ENCODE results near the gene U2SURP.

U2SURP gene

DNA sequence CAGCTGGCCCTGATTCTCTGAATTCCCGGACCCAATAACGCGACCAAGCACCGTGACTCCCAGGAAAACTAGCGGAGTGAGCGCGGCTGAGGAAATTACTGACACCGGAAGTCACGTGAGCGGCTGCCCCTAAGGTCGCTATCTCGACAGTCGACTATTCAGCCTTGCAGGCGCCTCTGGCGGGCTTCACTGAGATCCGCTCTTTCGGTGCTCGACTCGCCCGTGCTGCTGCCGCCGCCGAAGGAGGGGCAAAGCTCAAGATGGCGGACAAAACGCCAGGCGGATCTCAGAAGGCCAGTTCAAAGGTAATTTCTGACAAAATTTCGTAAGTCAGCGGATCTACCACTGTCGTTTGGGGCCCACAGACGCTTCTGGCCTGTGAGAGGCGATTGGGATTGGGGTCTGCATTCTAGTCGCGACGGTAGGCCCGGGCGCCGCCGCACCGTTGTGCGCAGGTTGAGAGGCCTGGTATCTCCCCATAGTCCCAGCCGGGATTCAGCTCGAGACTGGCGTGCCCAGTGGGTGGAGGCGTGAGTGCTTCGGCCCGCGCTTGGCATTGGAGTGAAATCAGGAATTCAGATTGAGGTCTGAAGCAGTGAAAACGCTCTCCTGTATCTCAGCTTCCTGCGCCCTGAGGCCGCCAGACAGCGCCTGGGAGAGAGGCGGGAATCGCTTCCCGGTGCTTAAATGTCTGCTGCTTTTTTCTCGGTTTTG lies at the start of gene U2SURP:
Gene U2SURP, plus strand, starts transcription at position 202 of the 714 bp plus-strand sequence. Its CDS starts 59 bp downstream, at position 261.
- Mint-ChIP-seq H3K27me3 (peaks cover 3% of the 10 kb centered on the region), H3K9me3 (no peaks in the 10 kb centered on the region), H3K27ac (peak within 1 kb of the TSS; percentile 98), H3K4me3 (peak within 1 kb of the TSS; percentile 98), H3K4me1 (ENCODE audit: low read depth) (peaks cover 40% of the 10 kb centered on the region), H3K36me3 (ENCODE audit: low read depth) (peaks cover 10% of the 10 kb centered on the region)

- Mint-ChIP-seq H3K9me3 (no peaks in the 10 kb centered on the region), H3K27me3 (peaks cover 36% of the 10 kb centered on the region)
Observed at GRCh38 chr3:142951794-142952193, 49.6 kb upstream of the U2SURP start.

GRCh38 chr3:142952272-142953193 lies 48.8 kb upstream of the U2SURP start:
- H3K27me3 Mint-ChIP-seq: peaks cover 37% of the 10 kb centered on the region
- H3K9me3 Mint-ChIP-seq: no peaks in the 10 kb centered on the region
- no peak overlapping the region for H3K4me3 Mint-ChIP-seq
- H3K4me1 Mint-ChIP-seq (ENCODE audit: low read depth): no peaks in the 10 kb centered on the region
- H3K36me3 Mint-ChIP-seq (ENCODE audit: low read depth): no peaks in the 10 kb centered on the region
- no peak overlapping the region for H3K27ac Mint-ChIP-seq

More at GRCh38 chr3:142951794-142952193, 49.6 kb upstream of the U2SURP start:
- Mint-ChIP-seq H3K4me1 (ENCODE audit: low read depth) (no peaks in the 10 kb centered on the region), H3K4me3 (no peak overlapping the region), H3K27ac (no peak overlapping the region), H3K36me3 (ENCODE audit: low read depth) (no peaks in the 10 kb centered on the region)

- Mint-ChIP-seq H3K9me3 (no peaks in the 10 kb centered on the region), H3K36me3 (ENCODE audit: low read depth) (no peaks in the 10 kb centered on the region), H3K4me1 (ENCODE audit: low read depth) (no peaks in the 10 kb centered on the region), H3K27me3 (peaks cover 42% of the 10 kb centered on the region), H3K27ac (no peak overlapping the region), H3K4me3 (no peak overlapping the region)
Observed at GRCh38 chr3:142953443-142953842, 47.9 kb upstream of the U2SURP start.

GRCh38 chr3:142958707-142959106 lies 42.7 kb upstream of the U2SURP start:
- Mint-ChIP-seq H3K9me3 (no peaks in the 10 kb centered on the region), H3K27me3 (peaks cover 68% of the 10 kb centered on the region), H3K4me3 (no peak overlapping the region), H3K4me1 (ENCODE audit: low read depth) (peaks cover 10% of the 10 kb centered on the region), H3K27ac (no peak overlapping the region), H3K36me3 (ENCODE audit: low read depth) (no peaks in the 10 kb centered on the region)

DNA sequence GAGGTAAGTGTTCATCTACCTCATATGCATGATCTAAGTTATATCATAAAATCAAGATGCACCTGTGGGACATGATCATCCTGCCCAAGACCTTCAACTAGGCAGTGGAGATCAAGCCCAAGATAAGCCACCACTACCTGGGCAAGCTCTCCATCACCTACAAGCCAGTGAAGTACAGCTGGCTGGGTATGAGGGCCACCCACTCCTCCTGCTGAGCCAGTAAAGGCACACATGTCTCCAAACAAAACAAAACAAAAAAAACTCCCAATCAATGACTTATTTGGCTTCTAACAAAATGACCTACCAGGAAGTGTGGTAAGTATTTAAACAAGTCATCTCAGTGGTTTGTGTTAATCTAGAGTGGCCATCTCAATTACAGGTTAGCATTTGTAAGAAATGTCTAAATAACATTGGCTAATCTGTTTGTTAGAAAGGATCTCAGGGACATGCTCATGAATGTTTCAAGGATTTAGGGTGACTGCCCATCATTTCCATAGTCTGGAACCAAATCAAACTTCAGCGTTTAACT lies 41.0 kb upstream of the U2SURP start:
- Mint-ChIP-seq H3K27me3 (peaks cover 73% of the 10 kb centered on the region), H3K4me3 (no peak overlapping the region), H3K27ac (no peak overlapping the region), H3K9me3 (no peaks in the 10 kb centered on the region), H3K36me3 (ENCODE audit: low read depth) (no peaks in the 10 kb centered on the region), H3K4me1 (ENCODE audit: low read depth) (peaks cover 13% of the 10 kb centered on the region)

- H3K4me1 Mint-ChIP-seq (ENCODE audit: low read depth): peaks cover 13% of the 10 kb centered on the region
- no peaks in the 10 kb centered on the region for H3K36me3 Mint-ChIP-seq (ENCODE audit: low read depth)
- H3K4me3 Mint-ChIP-seq: no peak overlapping the region
- H3K9me3 Mint-ChIP-seq: no peaks in the 10 kb centered on the region
- H3K27me3 Mint-ChIP-seq: peaks cover 85% of the 10 kb centered on the region
- H3K27ac Mint-ChIP-seq: no peak overlapping the region
Observed at GRCh38 chr3:142961539-142961938, 39.8 kb upstream of the U2SURP start.

GRCh38 chr3:142962175-142962519 lies 39.2 kb upstream of the U2SURP start:
- Mint-ChIP-seq H3K27me3 (peaks cover 87% of the 10 kb centered on the region), H3K36me3 (ENCODE audit: low read depth) (no peaks in the 10 kb centered on the region), H3K9me3 (no peaks in the 10 kb centered on the region), H3K4me1 (ENCODE audit: low read depth) (peaks cover 13% of the 10 kb centered on the region), H3K4me3 (peak overlapping the region; percentile 53), H3K27ac (no peak overlapping the region)

GRCh38 chr3:142962520-142963233 lies 38.7 kb upstream of the U2SURP start:
- peaks cover 81% of the 10 kb centered on the region for H3K27me3 Mint-ChIP-seq

GRCh38 chr3:142963234-142963515 lies 38.2 kb upstream of the U2SURP start:
- Mint-ChIP-seq H3K36me3 (ENCODE audit: low read depth) (no peaks in the 10 kb centered on the region), H3K27me3 (peaks cover 76% of the 10 kb centered on the region), H3K9me3 (no peaks in the 10 kb centered on the region), H3K27ac (no peak overlapping the region), H3K4me1 (ENCODE audit: low read depth) (peaks cover 13% of the 10 kb centered on the region), H3K4me3 (peak overlapping the region; percentile 75)

More at GRCh38 chr3:142962520-142963233, 38.7 kb upstream of the U2SURP start:
- Mint-ChIP-seq H3K27ac (no peak overlapping the region), H3K4me3 (peak overlapping the region; percentile 75), H3K4me1 (ENCODE audit: low read depth) (peaks cover 13% of the 10 kb centered on the region), H3K9me3 (no peaks in the 10 kb centered on the region), H3K36me3 (ENCODE audit: low read depth) (no peaks in the 10 kb centered on the region)

- H3K4me1 Mint-ChIP-seq (ENCODE audit: low read depth): peaks cover 13% of the 10 kb centered on the region
- no peaks in the 10 kb centered on the region for H3K36me3 Mint-ChIP-seq (ENCODE audit: low read depth)
- no peaks in the 10 kb centered on the region for H3K9me3 Mint-ChIP-seq
- H3K4me3 Mint-ChIP-seq: peak within 1 kb of the TSS; percentile 76
- H3K27me3 Mint-ChIP-seq: peaks cover 72% of the 10 kb centered on the region
- no peak within 1 kb of the TSS for H3K27ac Mint-ChIP-seq
Observed at GRCh38 chr3:142963516-142964448, 37.6 kb upstream of the U2SURP start, which contains the start of gene PAQR9. PAQR9 (minus strand) TSS chr3:142963674; CDS start chr3:142963336, 338 bp downstream.

DNA sequence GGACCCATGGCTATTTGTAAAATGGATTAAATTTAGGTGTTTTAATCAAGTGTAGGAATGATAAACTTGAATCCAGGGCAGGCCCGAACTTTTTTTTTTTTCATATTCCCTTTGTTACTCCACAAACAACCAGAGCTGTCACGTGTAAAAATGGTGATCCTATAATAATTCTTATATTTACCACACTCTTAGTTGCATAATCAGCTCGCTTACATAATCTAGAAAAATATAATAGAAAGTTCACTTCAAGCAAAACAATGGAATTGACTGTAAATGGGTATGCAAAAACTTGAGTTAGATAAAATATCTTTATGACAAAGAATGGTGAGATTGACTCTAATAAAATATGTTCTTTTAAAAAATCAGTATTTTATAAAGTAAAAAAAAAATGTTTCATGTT lies 35.8 kb upstream of the U2SURP start:
- Mint-ChIP-seq H3K36me3 (ENCODE audit: low read depth) (no peaks in the 10 kb centered on the region), H3K4me1 (ENCODE audit: low read depth) (peaks cover 13% of the 10 kb centered on the region), H3K4me3 (no peak overlapping the region), H3K9me3 (no peaks in the 10 kb centered on the region), H3K27ac (no peak overlapping the region), H3K27me3 (peaks cover 63% of the 10 kb centered on the region)

DNA sequence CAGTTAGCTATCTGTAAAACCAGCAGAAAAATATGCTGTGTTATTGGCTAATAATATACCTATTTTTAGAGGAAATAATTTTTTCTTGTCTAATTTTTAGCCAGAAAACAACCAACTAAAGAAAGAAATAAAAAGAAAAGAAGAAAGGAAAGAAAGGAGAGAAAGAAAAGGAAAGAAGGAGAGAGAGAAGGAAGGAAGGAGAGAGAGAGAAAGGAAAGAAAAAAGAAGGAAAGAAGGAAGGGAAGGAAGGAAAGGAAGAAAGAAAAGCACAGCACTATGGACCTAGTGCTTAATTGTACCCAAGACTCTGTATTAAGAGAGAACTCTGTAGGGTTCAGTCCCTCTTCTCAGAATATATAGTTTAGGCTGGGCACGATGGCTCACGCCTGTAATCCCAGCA lies 34.6 kb upstream of the U2SURP start:
- H3K27ac Mint-ChIP-seq: no peak overlapping the region
- no peaks in the 10 kb centered on the region for H3K36me3 Mint-ChIP-seq (ENCODE audit: low read depth)
- H3K4me3 Mint-ChIP-seq: no peak overlapping the region
- H3K4me1 Mint-ChIP-seq (ENCODE audit: low read depth): peaks cover 13% of the 10 kb centered on the region
- no peaks in the 10 kb centered on the region for H3K9me3 Mint-ChIP-seq
- H3K27me3 Mint-ChIP-seq: peaks cover 51% of the 10 kb centered on the region

Measured in stimulated activated naive CD8-positive, alpha-beta T cell treated with anti-CD3 and anti-CD28 coated beads, Interleukin-15, Interleukin-2, amounts not matched to agents 100 ng/mL and 50 ng/mL, for 24 hours (primary cell).